GM18951 (cell line): ENCODE results near the gene MAML3.

Source experiments
- POLR2A ChIP-seq: IDR thresholded peaks from 4 replicates; pipeline ENCODE4 v1.6.1; 2011; ENCODE audit warnings: mild to moderate bottlenecking; ENCODE audit not compliant: insufficient read length, insufficient read depth; ENCODE audit errors: extremely low read depth
- in situ Hi-C: fragments of 300-500 bp; cut with MboI; formaldehyde crosslinking; loops from one replicate; pipeline ENCODE4 v1.12.0; 2022; ENCODE audit warnings: low sequenced_read_pairs, mixed read lengths, inconsistent platforms; ENCODE audit not compliant: unreplicated experiment

MAML3 gene

GRCh38 chr4:139841464-139842195, 312.4 kb downstream of the MAML3 start:
- TF ChIP-seq POLR2A = no peak
- in situ Hi-C loops = no loop called here

GRCh38 chr4:139840773-139841172, 313.2 kb downstream of the MAML3 start:
- no peak for TF ChIP-seq POLR2A
- in situ Hi-C loops = no loop called here

GRCh38 chr4:139839403-139840031, 314.5 kb downstream of the MAML3 start:
- no peak for TF ChIP-seq POLR2A

GRCh38 chr4:139838811-139839210, 315.2 kb downstream of the MAML3 start:
- no peak for TF ChIP-seq POLR2A
- in situ Hi-C loops = no loop called here

More at GRCh38 chr4:139839403-139840031, 314.5 kb downstream of the MAML3 start:
- in situ Hi-C loops = no loop called here

GRCh38 chr4:139834981-139835391, 319.0 kb downstream of the MAML3 start:
- in situ Hi-C loops = no loop called here
- TF ChIP-seq POLR2A = no peak

- TF ChIP-seq POLR2A = no peak
- in situ Hi-C loops = no loop called here
Measured at GRCh38 chr4:139834226-139834662, 319.7 kb downstream of the MAML3 start.

GRCh38 chr4:139833151-139833910, 320.7 kb downstream of the MAML3 start:
- in situ Hi-C loops = no loop called here
- no peak for TF ChIP-seq POLR2A

GRCh38 chr4:139828966-139829664, 324.9 kb downstream of the MAML3 start:
- no peak for TF ChIP-seq POLR2A
- in situ Hi-C loops = no loop called here

- in situ Hi-C loops = no loop called here
- TF ChIP-seq POLR2A = no peak
Measured at GRCh38 chr4:139826426-139826825, 327.6 kb downstream of the MAML3 start.

GRCh38 chr4:139825523-139826014, 328.4 kb downstream of the MAML3 start:
- TF ChIP-seq POLR2A = no peak
- in situ Hi-C loops = no loop called here

GRCh38 chr4:139824882-139825522, 329.0 kb downstream of the MAML3 start:
- in situ Hi-C loops = no loop called here

GRCh38 chr4:139823746-139824145, 330.2 kb downstream of the MAML3 start:
- TF ChIP-seq POLR2A = no peak
- in situ Hi-C loops = no loop called here

More at GRCh38 chr4:139824882-139825522, 329.0 kb downstream of the MAML3 start:
- TF ChIP-seq POLR2A = no peak

- TF ChIP-seq POLR2A = no peak
- in situ Hi-C loops = no loop called here
Measured at GRCh38 chr4:139823345-139823744, 330.6 kb downstream of the MAML3 start.

- in situ Hi-C loops = no loop called here
- no peak for TF ChIP-seq POLR2A
Measured at GRCh38 chr4:139822391-139822790, 331.6 kb downstream of the MAML3 start.
